Mucosa of rectum (tissue), 2 donors: ENCODE measurements around the gene RYK.

Experiments used
- H3K27ac ChIP-seq, 2 donors: one replicate each; pipeline ENCODE4 v1.7.0; 2013; ENCODE audit warnings: inconsistent platforms in 2 of 2, low read depth in 2 of 2, low read length in 2 of 2
- H3K27me3 ChIP-seq, 2 donors: one replicate each; pipeline ENCODE4 v1.7.0; 2013; ENCODE audit warnings: low read length in 2 of 2; ENCODE audit not compliant: control insufficient read depth in 2 of 2, insufficient read depth in 2 of 2
- H3K36me3 ChIP-seq, 2 donors: one replicate each; pipeline ENCODE4 v1.7.0; 2013; ENCODE audit warnings: low read length in 2 of 2; ENCODE audit not compliant: control insufficient read depth in 2 of 2, insufficient read depth in 2 of 2
- H3K4me1 ChIP-seq, 2 donors: one replicate each; pipeline ENCODE4 v1.7.0; 2013; ENCODE audit warnings: low read length in 2 of 2, mild to moderate bottlenecking in 1 of 2; ENCODE audit not compliant: control insufficient read depth in 2 of 2, insufficient read depth in 2 of 2
- H3K4me3 ChIP-seq, 2 donors: one replicate each; pipeline ENCODE4 v1.7.0; 2013; ENCODE audit warnings: low read length in 2 of 2
- H3K9ac ChIP-seq, 2 donors: one replicate each; pipeline ENCODE4 v1.7.0; 2013; ENCODE audit warnings: low read length in 2 of 2, low read depth in 1 of 2, mild to moderate bottlenecking in 1 of 2
- H3K9me3 ChIP-seq, 2 donors: one replicate each; pipeline ENCODE4 v1.7.0; 2013; ENCODE audit warnings: low read length in 2 of 2; ENCODE audit not compliant: control insufficient read depth in 2 of 2
- donor health status: healthy.
- donor health status: Normal muscosa, but diverticular disease.

RYK gene

GRCh38 chr3:134199240-134199639 is 51.4 kb downstream of the RYK start:
- Histone ChIP-seq H3K9me3 (no peaks in the 10 kb centered on the region), H3K27me3 (no peaks in the 10 kb centered on the region), H3K27ac (no peak overlapping the region), H3K9ac (no peak overlapping the region), H3K4me3 (no peak overlapping the region), H3K36me3 (peaks cover 18 to 25% of the 10 kb centered on the region in 2 donors), H3K4me1 (no peaks in the 10 kb centered on the region)

GRCh38 chr3:134198414-134198813 is 52.2 kb downstream of the RYK start:
- peaks cover 18 to 29% of the 10 kb centered on the region in 2 donors for H3K36me3 ChIP-seq
- no peaks in the 10 kb centered on the region for H3K27me3 ChIP-seq
- no peak overlapping the region for H3K9ac ChIP-seq
- no peaks in the 10 kb centered on the region for H3K4me1 ChIP-seq
- H3K27ac ChIP-seq, result no peak overlapping the region
- H3K9me3 ChIP-seq, result no peaks in the 10 kb centered on the region
- H3K4me3 ChIP-seq, result no peak overlapping the region

GRCh38 chr3:134197681-134198261 is 52.9 kb downstream of the RYK start:
- Histone ChIP-seq H3K36me3 (peaks cover 18 to 29% of the 10 kb centered on the region in 2 donors), H3K27ac (no peak overlapping the region)

GRCh38 chr3:134194247-134194646 is 56.4 kb downstream of the RYK start:
- H3K36me3 ChIP-seq, result peaks cover 7 to 19% of the 10 kb centered on the region in 2 donors

More at GRCh38 chr3:134197681-134198261, 52.9 kb downstream of the RYK start:
- Histone ChIP-seq H3K9me3 (no peaks in the 10 kb centered on the region), H3K27me3 (no peaks in the 10 kb centered on the region), H3K9ac (no peak overlapping the region), H3K4me3 (no peak overlapping the region), H3K4me1 (no peaks in the 10 kb centered on the region)

GRCh38 chr3:134190250-134190649 is 60.4 kb downstream of the RYK start:
- Histone ChIP-seq H3K9me3 (no peaks in the 10 kb centered on the region), H3K27me3 (no peaks in the 10 kb centered on the region), H3K36me3 (peaks cover 9 to 15% of the 10 kb centered on the region in 2 donors), H3K9ac (no peak overlapping the region), H3K4me3 (no peak overlapping the region), H3K27ac (no peak overlapping the region), H3K4me1 (no peaks in the 10 kb centered on the region)

More at GRCh38 chr3:134194247-134194646, 56.4 kb downstream of the RYK start:
- no peak overlapping the region for H3K27ac ChIP-seq
- no peak overlapping the region for H3K9ac ChIP-seq
- no peak overlapping the region for H3K4me3 ChIP-seq
- H3K27me3 ChIP-seq, result no peaks in the 10 kb centered on the region
- no peaks in the 10 kb centered on the region for H3K9me3 ChIP-seq
- H3K4me1 ChIP-seq, result no peaks in the 10 kb centered on the region

GRCh38 chr3:134189849-134190248 is 60.8 kb downstream of the RYK start:
- Histone ChIP-seq H3K36me3 (peaks cover 9 to 15% of the 10 kb centered on the region in 2 donors), H3K4me1 (no peaks in the 10 kb centered on the region), H3K27me3 (no peaks in the 10 kb centered on the region), H3K27ac (no peak overlapping the region), H3K9ac (no peak overlapping the region), H3K9me3 (no peaks in the 10 kb centered on the region), H3K4me3 (no peak overlapping the region)

GRCh38 chr3:134186391-134186790 is 64.3 kb downstream of the RYK start:
- H3K27me3 ChIP-seq, result no peaks in the 10 kb centered on the region
- no peak overlapping the region for H3K27ac ChIP-seq
- no peaks in the 10 kb centered on the region for H3K4me1 ChIP-seq
- H3K9ac ChIP-seq, result no peak overlapping the region
- no peaks in the 10 kb centered on the region for H3K9me3 ChIP-seq
- H3K4me3 ChIP-seq, result no peak overlapping the region
- H3K36me3 ChIP-seq, result peaks cover 7 to 10% of the 10 kb centered on the region in 2 donors

- peaks cover 8 to 9% of the 10 kb centered on the region in 2 donors for H3K36me3 ChIP-seq
- no peaks in the 10 kb centered on the region for H3K4me1 ChIP-seq
- H3K27me3 ChIP-seq, result no peaks in the 10 kb centered on the region
- no peaks in the 10 kb centered on the region for H3K9me3 ChIP-seq
- H3K4me3 ChIP-seq, result no peak overlapping the region
- no peak overlapping the region for H3K27ac ChIP-seq
- H3K9ac ChIP-seq, result no peak overlapping the region
Observed at GRCh38 chr3:134180761-134181160, 69.9 kb downstream of the RYK start.

- Histone ChIP-seq H3K4me3 (no peak overlapping the region), H3K4me1 (no peaks in the 10 kb centered on the region), H3K9me3 (no peaks in the 10 kb centered on the region), H3K27me3 (no peaks in the 10 kb centered on the region), H3K27ac (no peak overlapping the region), H3K9ac (no peak overlapping the region), H3K36me3 (peaks cover 10 to 21% of the 10 kb centered on the region in 2 donors)
Observed at GRCh38 chr3:134179508-134179907, 71.2 kb downstream of the RYK start.

GRCh38 chr3:134163096-134163495 is 87.6 kb downstream of the RYK start:
- H3K27ac ChIP-seq, result no peak overlapping the region
- no peaks in the 10 kb centered on the region for H3K27me3 ChIP-seq
- no peak overlapping the region for H3K9ac ChIP-seq
- H3K4me1 ChIP-seq, result no peaks in the 10 kb centered on the region
- H3K9me3 ChIP-seq, result no peaks in the 10 kb centered on the region
- no peak overlapping the region for H3K4me3 ChIP-seq
- peaks cover 17 to 27% of the 10 kb centered on the region in 2 donors for H3K36me3 ChIP-seq
